ENCODE data around the gene CLEC18A.

The CLEC18A gene

DNA sequence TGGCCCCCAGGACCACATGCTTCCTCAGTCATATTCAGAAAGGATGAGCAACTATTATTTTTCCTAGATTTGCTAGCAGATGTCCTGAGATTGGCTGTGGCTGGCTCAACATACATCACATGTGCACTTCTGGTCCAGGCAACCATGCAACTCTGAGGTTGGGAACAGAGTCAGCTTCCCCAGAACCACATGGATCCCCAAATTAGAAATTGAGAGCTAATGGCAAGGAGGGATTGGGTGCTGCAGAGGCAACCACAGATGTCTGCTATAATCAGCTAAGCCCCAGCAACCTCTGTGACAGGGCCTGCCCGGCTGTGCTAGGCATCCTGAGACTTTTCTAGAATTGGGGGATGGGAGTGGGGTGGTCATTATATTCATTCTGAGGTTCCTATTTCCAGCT is 33.8 kb upstream of the CLEC18A start:
- DNase-seq (ENCODE audit: insufficient read length, low spot score): no peak
- TF ChIP-seq POLR2AphosphoS5 (IDR thresholded peaks at IDR 0.05; ENCODE audit: low read depth, low read length) (no peak), SPI1 (IDR thresholded peaks at IDR 0.05; ENCODE audit: low read depth, low read length) (no peak), PAX5 (IDR thresholded peaks at IDR 0.05; ENCODE audit: insufficient read depth, low read length, severe bottlenecking) (no peak), POLR2A (IDR thresholded peaks at IDR 0.05; ENCODE audit: low read depth, low read length) (no peak), TAF1 (IDR thresholded peaks at IDR 0.05; ENCODE audit: low read depth, low read length) (no peak), POU2F2 (IDR thresholded peaks at IDR 0.05; ENCODE audit: low read depth, low read length) (no peak)
- FAIRE-seq: no peak

GRCh38 chr16:69917739-69918138 is 33.4 kb upstream of the CLEC18A start:
- TF ChIP-seq TAF1 (IDR thresholded peaks at IDR 0.05; ENCODE audit: low read depth, low read length) (no peak), POLR2AphosphoS5 (IDR thresholded peaks at IDR 0.05; ENCODE audit: low read depth, low read length) (no peak), SPI1 (IDR thresholded peaks at IDR 0.05; ENCODE audit: low read depth, low read length) (no peak), PAX5 (IDR thresholded peaks at IDR 0.05; ENCODE audit: insufficient read depth, low read length, severe bottlenecking) (no peak), POLR2A (IDR thresholded peaks at IDR 0.05; ENCODE audit: low read depth, low read length) (no peak), POU2F2 (IDR thresholded peaks at IDR 0.05; ENCODE audit: low read depth, low read length) (no peak)
- FAIRE-seq (no peak), DNase-seq (ENCODE audit: insufficient read length, low spot score) (no peak)

DNA sequence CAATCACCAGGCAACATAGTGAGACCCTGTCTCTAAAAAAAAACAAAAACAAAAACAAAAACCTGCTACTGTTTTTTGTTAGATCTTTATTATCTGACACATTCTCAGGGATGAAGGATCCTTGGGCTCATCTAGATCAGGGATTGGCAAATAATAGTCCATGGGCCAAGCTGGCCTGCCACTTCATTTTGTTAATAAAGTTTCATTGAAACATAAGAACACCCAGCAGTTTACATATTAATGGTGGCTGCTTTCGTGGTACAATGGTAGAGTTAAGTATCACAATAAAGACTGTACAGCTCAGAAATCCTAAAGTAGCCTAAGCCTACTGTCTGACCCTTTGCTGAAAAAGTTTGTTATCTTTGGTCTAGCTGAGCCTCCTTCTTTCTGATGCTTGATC is 32.9 kb upstream of the CLEC18A start:
- DNase-seq (ENCODE audit: insufficient read length, low spot score): no peak
- no peak for TF ChIP-seq POLR2AphosphoS5 (IDR thresholded peaks at IDR 0.05; ENCODE audit: low read depth, low read length)
- no peak for TF ChIP-seq POLR2A (IDR thresholded peaks at IDR 0.05; ENCODE audit: low read depth, low read length)
- no peak for TF ChIP-seq TAF1 (IDR thresholded peaks at IDR 0.05; ENCODE audit: low read depth, low read length)
- no peak for TF ChIP-seq PAX5 (IDR thresholded peaks at IDR 0.05; ENCODE audit: insufficient read depth, low read length, severe bottlenecking)
- TF ChIP-seq POU2F2 (IDR thresholded peaks at IDR 0.05; ENCODE audit: low read depth, low read length): no peak
- no peak for TF ChIP-seq SPI1 (IDR thresholded peaks at IDR 0.05; ENCODE audit: low read depth, low read length)
- no peak for FAIRE-seq

GRCh38 chr16:69921127-69921526 is 30.0 kb upstream of the CLEC18A start:
- no peak for FAIRE-seq
- TF ChIP-seq POLR2AphosphoS5 (IDR thresholded peaks at IDR 0.05; ENCODE audit: low read depth, low read length) (no peak), POU2F2 (IDR thresholded peaks at IDR 0.05; ENCODE audit: low read depth, low read length) (no peak), TAF1 (IDR thresholded peaks at IDR 0.05; ENCODE audit: low read depth, low read length) (no peak), POLR2A (IDR thresholded peaks at IDR 0.05; ENCODE audit: low read depth, low read length) (no peak), SPI1 (IDR thresholded peaks at IDR 0.05; ENCODE audit: low read depth, low read length) (no peak), PAX5 (IDR thresholded peaks at IDR 0.05; ENCODE audit: insufficient read depth, low read length, severe bottlenecking) (no peak)
- no peak for DNase-seq (ENCODE audit: insufficient read length, low spot score)

DNA sequence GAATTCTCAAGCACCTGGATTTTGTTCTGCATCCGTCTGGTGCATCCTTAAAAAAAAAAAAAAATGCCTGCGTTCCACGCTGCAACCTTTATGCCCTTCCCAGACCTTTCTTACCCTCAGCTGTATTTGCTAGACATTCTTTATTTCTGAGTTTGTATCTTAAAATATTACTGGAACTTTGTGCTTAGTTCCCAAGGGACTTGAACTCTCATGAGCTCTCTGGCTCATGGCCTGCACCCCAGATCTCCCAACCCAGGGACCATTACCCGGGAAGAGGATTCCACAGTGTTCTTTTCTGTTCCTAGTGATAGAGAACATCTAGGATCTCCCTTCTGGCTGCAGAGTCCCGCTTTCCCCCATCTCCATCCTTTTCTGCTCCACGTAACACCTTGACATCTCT is 28.9 kb upstream of the CLEC18A start:
- TF ChIP-seq TAF1 (IDR thresholded peaks at IDR 0.05; ENCODE audit: low read depth, low read length): no peak
- no peak for TF ChIP-seq SPI1 (IDR thresholded peaks at IDR 0.05; ENCODE audit: low read depth, low read length)
- no peak for TF ChIP-seq POLR2A (IDR thresholded peaks at IDR 0.05; ENCODE audit: low read depth, low read length)
- TF ChIP-seq POU2F2 (IDR thresholded peaks at IDR 0.05; ENCODE audit: low read depth, low read length): no peak
- no peak for TF ChIP-seq POLR2AphosphoS5 (IDR thresholded peaks at IDR 0.05; ENCODE audit: low read depth, low read length)
- no peak for TF ChIP-seq PAX5 (IDR thresholded peaks at IDR 0.05; ENCODE audit: insufficient read depth, low read length, severe bottlenecking)
- DNase-seq (ENCODE audit: insufficient read length, low spot score): no peak
- no peak for FAIRE-seq

- FAIRE-seq: no peak
- no peak for TF ChIP-seq POU2F2 (IDR thresholded peaks at IDR 0.05; ENCODE audit: low read depth, low read length)
- TF ChIP-seq TAF1 (IDR thresholded peaks at IDR 0.05; ENCODE audit: low read depth, low read length): no peak
- no peak for TF ChIP-seq PAX5 (IDR thresholded peaks at IDR 0.05; ENCODE audit: insufficient read depth, low read length, severe bottlenecking)
- DNase-seq (ENCODE audit: insufficient read length, low spot score): no peak
These were observed 26.9 kb upstream of the CLEC18A start for GRCh38 chr16:69924041-69924775.

DNA sequence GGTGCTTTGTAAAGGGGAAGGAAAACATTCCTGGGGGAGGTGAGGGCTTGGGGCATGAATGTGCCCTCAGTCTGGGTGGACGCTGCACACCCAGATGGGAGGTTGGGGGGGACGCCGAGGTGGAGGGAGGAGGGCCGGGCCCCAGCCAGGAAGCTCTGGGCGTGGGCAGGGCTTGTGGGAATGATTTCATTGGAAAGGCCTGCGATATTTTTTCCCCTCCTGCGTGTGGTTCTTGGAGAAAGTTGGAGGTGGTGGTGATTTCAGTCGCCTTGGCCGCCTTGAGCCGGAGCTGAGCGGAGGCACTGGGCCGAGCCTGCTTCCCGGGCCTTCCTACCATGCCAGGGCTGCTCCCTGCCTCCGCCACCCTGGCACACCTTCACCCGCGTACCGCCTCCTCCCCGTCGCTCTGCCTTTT is 26.4 kb upstream of the CLEC18A start:
- TF ChIP-seq POU2F2 (IDR thresholded peaks at IDR 0.05; ENCODE audit: low read depth, low read length) (no peak), POLR2A (IDR thresholded peaks at IDR 0.05; ENCODE audit: low read depth, low read length) (no peak), SPI1 (IDR thresholded peaks at IDR 0.05; ENCODE audit: low read depth, low read length) (no peak), PAX5 (IDR thresholded peaks at IDR 0.05; ENCODE audit: insufficient read depth, low read length, severe bottlenecking) (no peak), POLR2AphosphoS5 (IDR thresholded peaks at IDR 0.05; ENCODE audit: low read depth, low read length) (no peak), TAF1 (IDR thresholded peaks at IDR 0.05; ENCODE audit: low read depth, low read length) (no peak)
- DNase-seq (ENCODE audit: insufficient read length, low spot score) (no peak), FAIRE-seq (no peak)

DNA sequence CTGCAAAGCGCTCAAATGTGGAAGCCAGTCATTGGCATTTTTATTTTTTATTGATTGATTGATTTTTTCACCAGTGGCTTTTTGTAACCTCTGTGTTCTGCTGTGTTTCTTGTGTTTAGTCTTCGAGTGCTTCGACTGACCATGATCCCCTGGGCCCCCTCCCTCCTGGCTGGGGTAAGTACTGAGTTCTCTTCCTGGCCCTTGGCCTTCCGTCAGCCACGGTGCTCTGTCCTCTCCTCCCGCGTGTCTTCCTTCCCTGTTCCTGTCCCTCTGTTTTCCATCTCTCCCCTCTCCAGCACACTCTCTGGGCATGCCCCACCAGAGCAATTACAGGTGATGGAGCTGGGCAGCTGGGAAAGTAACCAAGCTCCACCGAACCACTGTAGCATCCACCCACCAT is 25.8 kb upstream of the CLEC18A start:
- FAIRE-seq: no peak
- no peak for TF ChIP-seq POU2F2 (IDR thresholded peaks at IDR 0.05; ENCODE audit: low read depth, low read length)
- no peak for TF ChIP-seq POLR2A (IDR thresholded peaks at IDR 0.05; ENCODE audit: low read depth, low read length)
- TF ChIP-seq PAX5 (IDR thresholded peaks at IDR 0.05; ENCODE audit: insufficient read depth, low read length, severe bottlenecking): no peak
- TF ChIP-seq POLR2AphosphoS5 (IDR thresholded peaks at IDR 0.05; ENCODE audit: low read depth, low read length): no peak
- TF ChIP-seq TAF1 (IDR thresholded peaks at IDR 0.05; ENCODE audit: low read depth, low read length): no peak
- no peak for TF ChIP-seq SPI1 (IDR thresholded peaks at IDR 0.05; ENCODE audit: low read depth, low read length)
- DNase-seq (ENCODE audit: insufficient read length, low spot score): no peak

GRCh38 chr16:69926241-69926640 is 24.9 kb upstream of the CLEC18A start:
- TF ChIP-seq TAF1 (IDR thresholded peaks at IDR 0.05; ENCODE audit: low read depth, low read length) (no peak), PAX5 (IDR thresholded peaks at IDR 0.05; ENCODE audit: insufficient read depth, low read length, severe bottlenecking) (no peak), POLR2A (IDR thresholded peaks at IDR 0.05; ENCODE audit: low read depth, low read length) (no peak), POU2F2 (IDR thresholded peaks at IDR 0.05; ENCODE audit: low read depth, low read length) (no peak), POLR2AphosphoS5 (IDR thresholded peaks at IDR 0.05; ENCODE audit: low read depth, low read length) (no peak), SPI1 (IDR thresholded peaks at IDR 0.05; ENCODE audit: low read depth, low read length) (no peak)
- no peak for FAIRE-seq

More at GRCh38 chr16:69926241-69926640, 24.9 kb upstream of the CLEC18A start:
- no peak for DNase-seq (ENCODE audit: insufficient read length, low spot score)

Data from GM12891 (cell line).